ENCODE data around the gene UBE2K.
"Not testable (repeated sequence)": the region's sequence is repeated elsewhere in the genome, so short reads cannot be mapped to it uniquely, and the experiment has no call there.

The UBE2K gene

GRCh38 chr4:39719804-39720580, 22.1 kb downstream of the UBE2K start:
- DNase-seq (ENCODE audit: low read depth), result no peak
- H3K4me3 ChIP-seq (replicated peaks; ENCODE audit: low read depth, low read length), result no peak overlapping the region
- TF ChIP-seq CTCF (IDR thresholded peaks at IDR 0.05; ENCODE audit: low read length, missing control alignments), result no peak

- H3K4me3 ChIP-seq (replicated peaks; ENCODE audit: low read depth, low read length); DNase-seq (ENCODE audit: low read depth): not testable (repeated sequence)
Measured at GRCh38 chr4:39721273-39721672, 23.3 kb downstream of the UBE2K start.

GRCh38 chr4:39721788-39722187, 23.9 kb downstream of the UBE2K start:
- no peak for DNase-seq (ENCODE audit: low read depth)
- no peak overlapping the region for H3K4me3 ChIP-seq (replicated peaks; ENCODE audit: low read depth, low read length)
- TF ChIP-seq CTCF (IDR thresholded peaks at IDR 0.05; ENCODE audit: low read length, missing control alignments), result no peak

- TF ChIP-seq CTCF (IDR thresholded peaks at IDR 0.05; ENCODE audit: low read length, missing control alignments), result no peak
- peak; percentile 60 for DNase-seq (ENCODE audit: low read depth)
Measured at GRCh38 chr4:39729557-39729956, 31.6 kb downstream of the UBE2K start.

GRCh38 chr4:39730072-39730471, 32.1 kb downstream of the UBE2K start:
- no peak for DNase-seq (ENCODE audit: low read depth)
- TF ChIP-seq CTCF (IDR thresholded peaks at IDR 0.05; ENCODE audit: low read length, missing control alignments), result no peak
- H3K4me3 ChIP-seq (replicated peaks; ENCODE audit: low read depth, low read length), result no peak overlapping the region

More at GRCh38 chr4:39729557-39729956, 31.6 kb downstream of the UBE2K start:
- H3K4me3 ChIP-seq (replicated peaks; ENCODE audit: low read depth, low read length), result no peak overlapping the region

- no peak for DNase-seq (ENCODE audit: low read depth)
- no peak overlapping the region for H3K4me3 ChIP-seq (replicated peaks; ENCODE audit: low read depth, low read length)
- TF ChIP-seq CTCF (IDR thresholded peaks at IDR 0.05; ENCODE audit: low read length, missing control alignments), result no peak
Measured at GRCh38 chr4:39731908-39732307, 34.0 kb downstream of the UBE2K start.

- no peak overlapping the region for H3K4me3 ChIP-seq (replicated peaks; ENCODE audit: low read depth, low read length)
- TF ChIP-seq CTCF (IDR thresholded peaks at IDR 0.05; ENCODE audit: low read length, missing control alignments), result no peak
- DNase-seq (ENCODE audit: low read depth), result peak; percentile 74
Measured at GRCh38 chr4:39732728-39733127, 34.8 kb downstream of the UBE2K start.

GRCh38 chr4:39739591-39739990, 41.7 kb downstream of the UBE2K start:
- not testable (repeated sequence) for DNase-seq (ENCODE audit: low read depth); H3K4me3 ChIP-seq (replicated peaks; ENCODE audit: low read depth, low read length)

Data from fibroblast of pulmonary artery (primary cell).